WI38 (cell line): ENCODE results near the gene KRTAP17-1.

Experiments used
- H3K4me3 ChIP-seq: 2 replicates; pipeline ENCODE4 v1.5.1; 2011; ENCODE audit warnings: low read depth, mild to moderate bottlenecking, control low read depth, low read length
- CTCF ChIP-seq: IDR thresholded peaks from 2 replicates; pipeline ENCODE4 v1.5.1; 2012; ENCODE audit warnings: low read depth, mild to moderate bottlenecking, control low read depth, low read length

KRTAP17-1 gene

DNA sequence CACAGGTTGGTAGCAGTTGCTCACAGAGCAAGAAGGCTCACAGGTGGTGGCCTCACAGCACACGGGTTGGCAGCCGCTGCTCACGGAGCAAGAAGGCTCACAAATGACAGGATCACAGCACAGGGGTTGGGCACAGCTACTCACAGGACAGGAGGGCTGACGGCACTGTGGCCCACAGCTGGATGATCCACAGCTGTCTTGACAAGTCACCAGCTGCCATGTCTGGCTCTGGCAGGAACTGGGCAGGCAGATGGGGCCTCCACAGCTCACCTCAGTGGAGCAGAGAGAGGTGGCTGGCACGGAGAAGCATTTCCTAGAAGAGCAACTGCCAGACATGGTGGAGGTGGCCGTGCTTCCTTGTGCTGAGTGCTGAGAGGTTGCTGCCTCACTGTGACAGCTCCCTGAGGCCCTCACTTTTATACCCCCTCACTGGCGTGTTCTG is 6.6 kb downstream of the KRTAP17-1 start, which contains the start of gene KRTAP16-1:
Gene KRTAP16-1 (minus strand): TSS at position 392 of the 442 bp plus-strand sequence. CDS start 56 bp downstream, at position 336.
- TF ChIP-seq CTCF: no peak
- no peak within 1 kb of the TSS for H3K4me3 ChIP-seq

- TF ChIP-seq CTCF: no peak
- no peak overlapping the region for H3K4me3 ChIP-seq
These were observed 7.1 kb downstream of the KRTAP17-1 start for GRCh38 chr17:41308251-41308917.

GRCh38 chr17:41307647-41308046 is 7.9 kb downstream of the KRTAP17-1 start:
- no peak overlapping the region for H3K4me3 ChIP-seq
- no peak for TF ChIP-seq CTCF

DNA sequence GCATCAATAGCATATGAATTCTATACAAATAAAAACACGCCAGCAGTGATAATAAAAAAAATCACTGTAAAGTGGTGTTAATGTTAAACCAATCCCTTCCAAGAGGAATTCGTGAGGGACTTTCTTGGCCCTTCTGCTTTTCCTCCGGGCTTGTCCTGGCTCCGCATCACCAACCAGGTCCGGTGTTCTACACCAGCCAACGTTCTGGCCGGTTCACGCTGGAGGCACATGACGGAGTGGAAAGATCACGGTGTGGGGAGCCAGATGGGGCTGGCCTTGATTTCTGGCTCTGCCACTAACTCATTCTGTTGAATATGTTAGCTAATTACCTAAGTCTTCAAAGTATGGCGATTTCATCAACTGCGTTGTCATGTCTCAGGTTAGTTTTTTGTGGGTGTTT is 11.4 kb downstream of the KRTAP17-1 start:
- no peak for TF ChIP-seq CTCF

GRCh38 chr17:41302981-41303380 is 12.5 kb downstream of the KRTAP17-1 start:
- H3K4me3 ChIP-seq: no peak overlapping the region
- no peak for TF ChIP-seq CTCF

More for the DNA sequence above, 11.4 kb downstream of the KRTAP17-1 start:
- no peak overlapping the region for H3K4me3 ChIP-seq

- no peak for TF ChIP-seq CTCF
These were observed 13.3 kb downstream of the KRTAP17-1 start, which contains the start of gene KRTAP29-1 for GRCh38 chr17:41301916-41302901. KRTAP29-1 (minus strand) TSS chr17:41302851; CDS start chr17:41302851, 0 bp downstream.

More at GRCh38 chr17:41301916-41302901, 13.3 kb downstream of the KRTAP17-1 start, which contains the start of gene KRTAP29-1:
- H3K4me3 ChIP-seq: no peak within 1 kb of the TSS
